ENCODE measurements around the gene CADPS2. TPM values are rescaled to one million over a fixed set of nuclear protein-coding genes. Genes with fewer than 3 reads are reported as not detected.

CADPS2 gene
- total and polyA plus RNA-seq, 8 donors, result 34.2 to 83.4 (median 64.6) TPM

- H3K4me1 ChIP-seq, result no peaks in the 10 kb centered on the region
- ATAC-seq, result peak; percentile 77
- no peaks in the 10 kb centered on the region for H3K36me3 ChIP-seq
- H3K4me3 ChIP-seq, result no peak overlapping the region
- H3K27ac ChIP-seq, result no peak overlapping the region
- no peak for DNase-seq
- H3K9me3 ChIP-seq, result peaks cover 0 to 6% of the 10 kb centered on the region in 2 donors
- intact Hi-C loops (cut with DNase I), result no loop called here
- TF ChIP-seq CTCF (IDR thresholded peaks at IDR 0.05), result no peak
- H3K27me3 ChIP-seq, result no peaks in the 10 kb centered on the region
These were observed 52.2 kb downstream of the CADPS2 start for GRCh38 chr7:122833888-122834570.

GRCh38 chr7:122831436-122831835, 54.8 kb downstream of the CADPS2 start:
- H3K4me3 ChIP-seq, result no peak overlapping the region
- DNase-seq (no peak), ATAC-seq (no peak)
- intact Hi-C loops (cut with DNase I), result no loop called here
- H3K9me3 ChIP-seq, result peaks cover 0 to 6% of the 10 kb centered on the region in 2 donors
- no peak overlapping the region for H3K27ac ChIP-seq
- H3K4me1 ChIP-seq, result no peaks in the 10 kb centered on the region
- no peak for TF ChIP-seq CTCF (IDR thresholded peaks at IDR 0.05)
- H3K36me3 ChIP-seq, result no peaks in the 10 kb centered on the region
- no peaks in the 10 kb centered on the region for H3K27me3 ChIP-seq

- Histone ChIP-seq H3K27me3 (no peaks in the 10 kb centered on the region), H3K27ac (no peak overlapping the region), H3K9me3 (no peaks in the 10 kb centered on the region), H3K36me3 (no peaks in the 10 kb centered on the region), H3K4me3 (no peak overlapping the region), H3K4me1 (no peaks in the 10 kb centered on the region)
- no peak for TF ChIP-seq CTCF (IDR thresholded peaks at IDR 0.05)
- intact Hi-C loops (cut with DNase I), result no loop called here
- ATAC-seq (no peak), DNase-seq (no peak)
These were observed 56.3 kb downstream of the CADPS2 start for GRCh38 chr7:122829962-122830361.

- DNase-seq (no peak), ATAC-seq (no peak)
- H3K4me1 ChIP-seq, result no peaks in the 10 kb centered on the region
- intact Hi-C loops (cut with DNase I), result no loop called here
- TF ChIP-seq CTCF (IDR thresholded peaks at IDR 0.05), result no peak
- no peak overlapping the region for H3K4me3 ChIP-seq
- no peaks in the 10 kb centered on the region for H3K9me3 ChIP-seq
- no peaks in the 10 kb centered on the region for H3K27me3 ChIP-seq
- H3K27ac ChIP-seq, result no peak overlapping the region
- H3K36me3 ChIP-seq, result no peaks in the 10 kb centered on the region
These were observed 58.5 kb downstream of the CADPS2 start for GRCh38 chr7:122827763-122828162.

GRCh38 chr7:122813845-122814244, 72.4 kb downstream of the CADPS2 start:
- Histone ChIP-seq H3K27me3 (no peaks in the 10 kb centered on the region), H3K4me3 (no peak overlapping the region), H3K4me1 (no peaks in the 10 kb centered on the region), H3K36me3 (no peaks in the 10 kb centered on the region), H3K27ac (no peak overlapping the region), H3K9me3 (no peaks in the 10 kb centered on the region)
- DNase-seq (no peak), ATAC-seq (no peak)
- intact Hi-C loops (cut with DNase I), result no loop called here
- no peak for TF ChIP-seq CTCF (IDR thresholded peaks at IDR 0.05)
